Bronchial epithelial cell (primary cell): ENCODE data around the gene TUBA3E. TPM values are rescaled to one million over a fixed set of nuclear protein-coding genes. Genes with fewer than 3 reads are reported as not detected.
A peak's percentile ranks its signal among the peaks of the same experiment; 100 is the strongest.
"Not testable (repeated sequence)": the region's sequence is repeated elsewhere in the genome, so short reads cannot be mapped to it uniquely, and the experiment has no call there.

Experiments
- DNase-seq: peaks from one replicate; pipeline ENCODE4 v3.0.0-alpha.2; 2010; ENCODE audit warnings: low read depth
- FAIRE-seq: peaks from 2 replicates; lab custom pipeline; 2011; peaks lifted over from hg19 to GRCh38; lab: Jason Lieb, UNC
- H3K27me3 ChIP-seq: 2 replicates; pipeline ENCODE4 v1.5.1; 2011; ENCODE audit warnings: low read length; ENCODE audit not compliant: control insufficient read depth, insufficient read depth
- H3K36me3 ChIP-seq: 2 replicates; pipeline ENCODE4 v1.5.1; 2011; ENCODE audit warnings: low read length; ENCODE audit not compliant: control insufficient read depth, insufficient read depth
- H3K4me3 ChIP-seq: 2 replicates; pipeline ENCODE4 v1.5.1; 2011; ENCODE audit warnings: mild to moderate bottlenecking, low read depth, low read length, control low read depth
- total RNA-seq: library from RNA; depleted of rRNA; stranded (reverse); fragments of >200 nt; gene quantifications from 2 replicates; pipeline ENCODE4 v1.2.1, GENCODE V29; 2014
- TF ChIP-seq, protein P1 (sequence below): IDR thresholded peaks from 2 replicates; pipeline ENCODE4 v1.5.1; 2011; ENCODE audit warnings: mild to moderate bottlenecking, moderate library complexity, low read length, control low read depth, inconsistent platforms; ENCODE audit not compliant: insufficient read depth, severe bottlenecking

TUBA3E gene
- total RNA-seq, 1 donor from 2014 or later = not detected

- H3K4me3 ChIP-seq, FAIRE-seq, H3K27me3 ChIP-seq, DNase-seq, H3K36me3 ChIP-seq: not testable (repeated sequence)
Observed at GRCh38 chr2:130193824-130194223, 4.4 kb downstream of the TUBA3E start.

- H3K4me3 ChIP-seq, FAIRE-seq, DNase-seq, H3K36me3 ChIP-seq, H3K27me3 ChIP-seq: not testable (repeated sequence)
Observed at GRCh38 chr2:130192451-130192850, 5.8 kb downstream of the TUBA3E start.

DNA sequence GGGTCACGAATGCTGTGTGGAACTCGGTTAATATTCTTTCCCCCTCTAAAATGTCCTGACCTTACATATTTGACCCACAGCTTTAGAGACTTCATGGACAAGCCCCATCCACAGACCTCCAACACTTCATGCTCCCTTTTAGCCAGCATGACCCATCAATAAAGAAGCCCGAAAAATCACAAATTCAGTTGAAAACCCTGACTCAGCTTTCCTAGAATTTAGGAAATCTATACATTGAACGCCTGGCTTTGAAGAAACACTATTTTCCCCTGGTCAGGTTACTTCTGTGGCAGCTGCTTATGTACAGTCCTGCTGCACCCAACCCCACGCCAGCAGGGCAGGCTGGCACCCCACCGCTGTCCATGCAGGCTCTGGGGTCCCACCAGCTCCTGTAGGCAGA is 6.9 kb downstream of the TUBA3E start:
- DNase-seq, H3K36me3 ChIP-seq, FAIRE-seq, H3K27me3 ChIP-seq, H3K4me3 ChIP-seq: not testable (repeated sequence)

GRCh38 chr2:130190237-130190636 is 8.0 kb downstream of the TUBA3E start:
- DNase-seq (no peak), FAIRE-seq (no peak)
- H3K36me3 ChIP-seq = peaks cover 4% of the 10 kb centered on the region
- no peaks in the 10 kb centered on the region for H3K27me3 ChIP-seq
- TF ChIP-seq, protein P1, sequence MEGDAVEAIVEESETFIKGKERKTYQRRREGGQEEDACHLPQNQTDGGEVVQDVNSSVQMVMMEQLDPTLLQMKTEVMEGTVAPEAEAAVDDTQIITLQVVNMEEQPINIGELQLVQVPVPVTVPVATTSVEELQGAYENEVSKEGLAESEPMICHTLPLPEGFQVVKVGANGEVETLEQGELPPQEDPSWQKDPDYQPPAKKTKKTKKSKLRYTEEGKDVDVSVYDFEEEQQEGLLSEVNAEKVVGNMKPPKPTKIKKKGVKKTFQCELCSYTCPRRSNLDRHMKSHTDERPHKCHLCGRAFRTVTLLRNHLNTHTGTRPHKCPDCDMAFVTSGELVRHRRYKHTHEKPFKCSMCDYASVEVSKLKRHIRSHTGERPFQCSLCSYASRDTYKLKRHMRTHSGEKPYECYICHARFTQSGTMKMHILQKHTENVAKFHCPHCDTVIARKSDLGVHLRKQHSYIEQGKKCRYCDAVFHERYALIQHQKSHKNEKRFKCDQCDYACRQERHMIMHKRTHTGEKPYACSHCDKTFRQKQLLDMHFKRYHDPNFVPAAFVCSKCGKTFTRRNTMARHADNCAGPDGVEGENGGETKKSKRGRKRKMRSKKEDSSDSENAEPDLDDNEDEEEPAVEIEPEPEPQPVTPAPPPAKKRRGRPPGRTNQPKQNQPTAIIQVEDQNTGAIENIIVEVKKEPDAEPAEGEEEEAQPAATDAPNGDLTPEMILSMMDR = no peak
- no peak overlapping the region for H3K4me3 ChIP-seq

DNA sequence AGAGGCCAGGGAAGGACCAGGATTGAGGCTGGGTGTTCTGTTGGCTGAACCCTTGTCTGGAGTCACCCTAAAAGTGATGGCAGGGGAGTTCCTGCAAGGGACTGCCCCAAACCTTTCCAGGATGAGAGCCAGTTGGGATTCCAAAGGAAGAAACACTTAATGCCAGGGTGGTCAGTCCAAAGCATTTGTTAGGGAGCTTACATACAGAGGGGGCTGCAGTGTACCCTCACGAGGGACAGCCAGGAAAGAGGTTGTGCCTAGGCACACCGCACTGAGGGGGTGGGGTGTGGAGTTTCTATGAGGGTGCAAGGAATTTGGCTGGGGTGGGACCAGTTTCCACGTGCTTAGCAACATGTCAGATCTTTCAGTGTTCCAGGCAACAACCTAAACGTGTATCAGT is 9.3 kb downstream of the TUBA3E start:
- not testable (repeated sequence) for FAIRE-seq, DNase-seq, H3K36me3 ChIP-seq, H3K4me3 ChIP-seq, H3K27me3 ChIP-seq

GRCh38 chr2:130187859-130188792 is 10.1 kb downstream of the TUBA3E start:
- peak; percentile 60 for FAIRE-seq
- not testable (repeated sequence) for H3K36me3 ChIP-seq, H3K27me3 ChIP-seq, DNase-seq, H3K4me3 ChIP-seq

DNA sequence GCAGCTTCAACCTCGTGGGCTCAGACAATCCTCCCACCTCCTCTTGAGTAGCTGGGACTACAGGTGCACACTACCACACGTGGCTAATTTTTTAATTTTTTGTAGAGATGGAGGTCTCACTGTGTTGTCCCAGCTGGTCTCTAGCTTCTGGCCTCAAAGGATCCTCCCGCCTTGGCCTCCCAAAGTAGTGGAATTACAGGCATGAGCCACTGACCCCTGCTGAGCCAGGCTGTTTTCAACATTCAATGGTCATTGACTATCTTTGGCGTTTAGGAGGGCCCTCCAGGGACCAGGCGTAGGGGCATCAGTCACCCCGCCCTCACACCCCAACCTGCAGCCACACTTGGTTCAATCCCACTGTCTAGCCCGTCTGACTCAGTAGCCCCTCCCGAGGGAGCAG is 11.0 kb downstream of the TUBA3E start:
- Histone ChIP-seq H3K4me3 (no peak overlapping the region), H3K36me3 (peaks cover 9% of the 10 kb centered on the region), H3K27me3 (no peaks in the 10 kb centered on the region)
- DNase-seq = no peak
- TF ChIP-seq, protein P1 = no peak
- FAIRE-seq = no peak

DNA sequence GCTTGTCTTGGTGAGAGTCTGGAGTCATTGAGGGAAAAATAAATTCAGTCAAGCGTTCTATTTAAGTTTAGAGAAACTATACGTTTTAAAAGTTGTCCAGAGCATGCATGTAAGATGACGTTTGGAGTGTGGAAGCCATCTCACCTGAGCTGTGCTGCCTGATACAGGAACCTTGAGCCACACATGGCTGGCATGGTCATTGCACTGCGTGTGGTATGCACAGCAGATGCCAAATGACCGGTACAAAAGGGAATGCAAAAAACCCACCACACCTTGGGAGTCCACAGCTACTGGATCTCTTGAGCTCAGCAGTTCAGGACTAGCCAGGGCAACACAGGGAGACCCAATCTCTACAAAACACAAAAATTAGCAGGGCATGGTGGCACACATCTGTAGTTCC is 11.8 kb downstream of the TUBA3E start:
- DNase-seq = no peak
- FAIRE-seq = no peak

More for the DNA sequence above, 11.8 kb downstream of the TUBA3E start:
- H3K27me3 ChIP-seq = no peaks in the 10 kb centered on the region
- peaks cover 9% of the 10 kb centered on the region for H3K36me3 ChIP-seq
- TF ChIP-seq, protein P1 = no peak
- no peak overlapping the region for H3K4me3 ChIP-seq
